Measurements from ENCODE around the gene POFUT2. TPM values are rescaled to one million over a fixed set of nuclear protein-coding genes. Genes with fewer than 3 reads are reported as not detected.

POFUT2 gene
- total RNA-seq, 4 donors from 2014 or later: 8.3 to 19.8 (median 17.0) TPM

DNA sequence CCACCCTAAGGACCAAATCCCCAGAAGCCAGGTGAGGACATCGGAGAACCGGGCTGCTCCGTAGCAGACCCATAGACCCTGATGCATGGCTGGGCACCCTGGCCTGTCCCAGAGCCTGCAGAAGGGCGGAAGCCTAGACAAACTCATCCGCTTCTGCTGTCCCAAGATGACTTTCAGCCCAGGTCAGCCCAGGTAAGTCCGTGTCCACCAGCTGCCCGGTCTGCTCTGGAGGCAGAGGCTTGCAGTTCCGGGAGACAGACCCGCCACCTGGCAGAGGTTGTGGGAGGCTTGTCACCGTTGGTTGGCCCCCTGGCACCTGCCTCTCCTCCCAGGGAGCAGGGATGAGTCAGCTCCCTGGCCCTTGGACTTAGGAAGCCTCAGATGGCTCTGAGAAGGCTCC lies 22.8 kb upstream of the POFUT2 start:
- TF ChIP-seq, protein P1, sequence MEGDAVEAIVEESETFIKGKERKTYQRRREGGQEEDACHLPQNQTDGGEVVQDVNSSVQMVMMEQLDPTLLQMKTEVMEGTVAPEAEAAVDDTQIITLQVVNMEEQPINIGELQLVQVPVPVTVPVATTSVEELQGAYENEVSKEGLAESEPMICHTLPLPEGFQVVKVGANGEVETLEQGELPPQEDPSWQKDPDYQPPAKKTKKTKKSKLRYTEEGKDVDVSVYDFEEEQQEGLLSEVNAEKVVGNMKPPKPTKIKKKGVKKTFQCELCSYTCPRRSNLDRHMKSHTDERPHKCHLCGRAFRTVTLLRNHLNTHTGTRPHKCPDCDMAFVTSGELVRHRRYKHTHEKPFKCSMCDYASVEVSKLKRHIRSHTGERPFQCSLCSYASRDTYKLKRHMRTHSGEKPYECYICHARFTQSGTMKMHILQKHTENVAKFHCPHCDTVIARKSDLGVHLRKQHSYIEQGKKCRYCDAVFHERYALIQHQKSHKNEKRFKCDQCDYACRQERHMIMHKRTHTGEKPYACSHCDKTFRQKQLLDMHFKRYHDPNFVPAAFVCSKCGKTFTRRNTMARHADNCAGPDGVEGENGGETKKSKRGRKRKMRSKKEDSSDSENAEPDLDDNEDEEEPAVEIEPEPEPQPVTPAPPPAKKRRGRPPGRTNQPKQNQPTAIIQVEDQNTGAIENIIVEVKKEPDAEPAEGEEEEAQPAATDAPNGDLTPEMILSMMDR (IDR thresholded peaks at IDR 0.05; ENCODE audit: low read depth): no peak

DNA sequence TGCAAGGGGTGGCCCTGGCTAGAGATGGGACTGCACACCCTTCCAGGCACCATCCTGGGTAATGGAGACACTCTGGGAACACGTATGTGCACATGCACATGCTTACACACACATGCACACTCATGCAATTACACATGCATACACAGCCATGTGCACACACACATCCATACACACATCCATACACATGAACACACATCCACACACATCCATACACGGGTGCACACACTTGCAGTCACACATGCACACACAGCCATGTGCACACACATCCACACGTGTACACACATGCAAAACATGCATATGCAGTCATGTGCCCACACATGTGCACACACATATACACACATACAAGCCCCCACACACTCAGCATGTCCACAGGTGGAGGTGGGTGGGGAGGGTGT lies 22.3 kb upstream of the POFUT2 start:
- TF ChIP-seq, protein P1 (IDR thresholded peaks at IDR 0.05; ENCODE audit: low read depth): no peak

DNA sequence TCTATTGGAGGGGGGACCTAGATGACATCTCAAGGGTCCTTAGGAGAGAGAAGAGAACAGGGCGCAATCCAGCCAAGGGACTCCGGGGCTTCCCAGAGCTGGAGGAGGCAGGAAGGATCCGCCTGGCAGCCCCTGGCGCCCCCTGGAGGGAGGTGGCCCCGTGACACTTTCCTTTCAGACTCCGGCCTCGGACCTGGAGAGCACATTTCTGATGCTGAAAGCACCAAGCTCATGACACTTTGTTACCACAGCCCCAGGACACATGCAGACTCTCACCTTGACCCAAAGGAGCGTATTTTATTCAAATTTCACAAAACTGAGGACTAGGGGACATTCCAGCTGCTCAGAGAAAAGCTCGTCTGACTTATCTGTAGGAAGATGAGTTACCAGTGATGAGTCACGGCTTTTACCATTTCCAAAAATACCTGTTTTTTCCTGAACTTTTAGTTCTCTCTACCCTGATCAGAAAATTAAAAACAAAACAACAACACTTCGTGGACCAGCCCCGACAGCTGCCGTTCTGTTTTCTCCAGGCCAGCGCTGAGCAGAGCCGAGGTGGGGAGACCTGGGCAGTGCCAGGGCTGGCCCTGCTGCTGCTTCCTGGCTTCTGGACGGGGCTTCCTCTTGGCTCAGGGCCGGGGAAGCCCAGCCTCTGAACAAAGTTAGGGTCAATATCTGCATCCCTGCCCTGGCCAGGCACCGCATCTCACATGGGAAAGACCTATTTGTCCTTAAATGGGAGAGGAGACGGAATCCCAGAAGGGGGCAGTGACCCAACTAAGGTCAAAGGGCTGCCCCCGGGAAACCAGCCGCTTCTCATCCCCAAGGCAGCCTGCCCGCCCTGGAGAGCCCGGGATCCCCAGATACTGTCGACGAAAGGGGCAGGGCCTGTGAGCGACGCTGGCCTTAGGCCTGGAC lies 21.6 kb upstream of the POFUT2 start:
- TF ChIP-seq, protein P1 (IDR thresholded peaks at IDR 0.05; ENCODE audit: low read depth): no peak

- TF ChIP-seq, protein P1 (IDR thresholded peaks at IDR 0.05; ENCODE audit: low read depth): no peak
Measured at GRCh38 chr21:45308194-45309068, 20.7 kb upstream of the POFUT2 start.

- TF ChIP-seq, protein P1 (IDR thresholded peaks at IDR 0.05; ENCODE audit: low read depth): no peak
Measured at GRCh38 chr21:45306832-45307571, 19.3 kb upstream of the POFUT2 start.

GRCh38 chr21:45306453-45306831 lies 18.7 kb upstream of the POFUT2 start:
- TF ChIP-seq, protein P1 (IDR thresholded peaks at IDR 0.05; ENCODE audit: low read depth): no peak

Measured in subcutaneous adipose tissue (tissue), 4 donors.